HG02610 (cell line): ENCODE data around the gene ZC3H13.
A peak's percentile ranks its signal among the peaks of the same experiment; 100 is the strongest.

Experiments used
- ATAC-seq: cut with Tn5 transposase; IDR thresholded peaks from one replicate; pipeline ENCODE4 v1.9.1; 2021; ENCODE audit warnings: mild to moderate bottlenecking, moderate library complexity; ENCODE audit not compliant: unreplicated experiment

ZC3H13 gene, protein sequence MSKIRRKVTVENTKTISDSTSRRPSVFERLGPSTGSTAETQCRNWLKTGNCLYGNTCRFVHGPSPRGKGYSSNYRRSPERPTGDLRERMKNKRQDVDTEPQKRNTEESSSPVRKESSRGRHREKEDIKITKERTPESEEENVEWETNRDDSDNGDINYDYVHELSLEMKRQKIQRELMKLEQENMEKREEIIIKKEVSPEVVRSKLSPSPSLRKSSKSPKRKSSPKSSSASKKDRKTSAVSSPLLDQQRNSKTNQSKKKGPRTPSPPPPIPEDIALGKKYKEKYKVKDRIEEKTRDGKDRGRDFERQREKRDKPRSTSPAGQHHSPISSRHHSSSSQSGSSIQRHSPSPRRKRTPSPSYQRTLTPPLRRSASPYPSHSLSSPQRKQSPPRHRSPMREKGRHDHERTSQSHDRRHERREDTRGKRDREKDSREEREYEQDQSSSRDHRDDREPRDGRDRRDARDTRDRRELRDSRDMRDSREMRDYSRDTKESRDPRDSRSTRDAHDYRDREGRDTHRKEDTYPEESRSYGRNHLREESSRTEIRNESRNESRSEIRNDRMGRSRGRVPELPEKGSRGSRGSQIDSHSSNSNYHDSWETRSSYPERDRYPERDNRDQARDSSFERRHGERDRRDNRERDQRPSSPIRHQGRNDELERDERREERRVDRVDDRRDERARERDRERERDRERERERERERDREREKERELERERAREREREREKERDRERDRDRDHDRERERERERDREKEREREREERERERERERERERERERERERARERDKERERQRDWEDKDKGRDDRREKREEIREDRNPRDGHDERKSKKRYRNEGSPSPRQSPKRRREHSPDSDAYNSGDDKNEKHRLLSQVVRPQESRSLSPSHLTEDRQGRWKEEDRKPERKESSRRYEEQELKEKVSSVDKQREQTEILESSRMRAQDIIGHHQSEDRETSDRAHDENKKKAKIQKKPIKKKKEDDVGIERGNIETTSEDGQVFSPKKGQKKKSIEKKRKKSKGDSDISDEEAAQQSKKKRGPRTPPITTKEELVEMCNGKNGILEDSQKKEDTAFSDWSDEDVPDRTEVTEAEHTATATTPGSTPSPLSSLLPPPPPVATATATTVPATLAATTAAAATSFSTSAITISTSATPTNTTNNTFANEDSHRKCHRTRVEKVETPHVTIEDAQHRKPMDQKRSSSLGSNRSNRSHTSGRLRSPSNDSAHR (N-terminal part only)

DNA sequence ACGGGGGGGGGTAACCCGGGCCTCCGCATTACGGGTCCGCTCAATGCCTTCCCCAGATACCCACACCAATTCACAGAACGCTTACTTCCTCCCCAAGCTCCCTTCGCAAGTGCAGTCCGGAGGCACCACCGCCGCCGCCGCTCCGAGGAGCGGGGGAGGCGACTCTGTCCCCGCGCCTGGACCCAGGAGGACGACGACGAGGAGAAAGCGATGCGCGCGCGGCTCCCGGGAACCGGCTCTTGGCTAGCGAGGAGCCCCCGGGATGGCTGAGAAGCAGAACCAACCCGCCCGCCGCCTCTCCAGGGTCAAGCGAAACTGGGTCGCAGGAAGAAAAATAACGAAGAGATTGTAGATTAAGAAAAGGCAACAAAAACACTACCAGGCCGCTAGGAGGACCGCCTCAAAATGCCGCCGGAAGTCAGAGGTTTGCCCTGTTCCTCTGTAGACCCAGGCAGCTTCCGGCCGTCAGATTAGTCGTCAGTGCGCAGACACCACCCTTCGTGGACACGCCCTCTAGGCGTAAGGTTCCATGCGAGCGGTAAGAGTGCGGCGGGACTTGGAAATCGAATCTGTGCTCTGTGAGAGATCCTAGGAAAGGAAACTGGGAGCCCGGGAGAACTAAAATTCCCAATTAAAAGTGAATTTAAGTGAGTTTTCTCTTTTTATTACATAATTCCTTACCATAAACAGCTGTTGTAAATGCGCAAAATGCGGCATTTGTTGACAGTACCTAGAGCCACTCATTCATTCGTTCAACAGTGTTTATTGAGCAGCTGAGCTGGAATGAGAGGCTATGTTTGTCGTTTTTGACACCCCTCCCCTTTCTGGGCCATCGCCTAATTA lies at the start of gene ZC3H13:
TSS of gene ZC3H13 (minus strand) at position 428 of the 843 bp plus-strand sequence. CDS start 7,239 bp downstream, outside the sequence.
- peak; percentile 99 for ATAC-seq

DNA sequence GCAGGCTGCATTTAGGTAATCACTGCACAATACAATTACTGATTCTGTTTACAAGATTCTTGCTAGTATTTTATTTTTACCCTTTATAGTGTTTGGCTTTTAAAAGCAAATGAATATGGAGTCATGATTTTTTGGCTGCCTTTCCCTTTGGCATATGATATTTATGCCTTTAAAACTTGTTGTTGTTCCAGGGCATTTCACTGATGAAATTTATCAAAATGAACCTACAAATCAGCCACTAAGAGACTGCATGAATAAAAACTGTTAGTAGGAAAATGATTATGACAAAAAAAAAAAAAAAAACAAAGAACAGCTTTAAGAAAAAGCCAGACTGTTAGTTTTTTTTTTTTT lies 49.7 kb upstream of the ZC3H13 start:
- ATAC-seq: no peak

DNA sequence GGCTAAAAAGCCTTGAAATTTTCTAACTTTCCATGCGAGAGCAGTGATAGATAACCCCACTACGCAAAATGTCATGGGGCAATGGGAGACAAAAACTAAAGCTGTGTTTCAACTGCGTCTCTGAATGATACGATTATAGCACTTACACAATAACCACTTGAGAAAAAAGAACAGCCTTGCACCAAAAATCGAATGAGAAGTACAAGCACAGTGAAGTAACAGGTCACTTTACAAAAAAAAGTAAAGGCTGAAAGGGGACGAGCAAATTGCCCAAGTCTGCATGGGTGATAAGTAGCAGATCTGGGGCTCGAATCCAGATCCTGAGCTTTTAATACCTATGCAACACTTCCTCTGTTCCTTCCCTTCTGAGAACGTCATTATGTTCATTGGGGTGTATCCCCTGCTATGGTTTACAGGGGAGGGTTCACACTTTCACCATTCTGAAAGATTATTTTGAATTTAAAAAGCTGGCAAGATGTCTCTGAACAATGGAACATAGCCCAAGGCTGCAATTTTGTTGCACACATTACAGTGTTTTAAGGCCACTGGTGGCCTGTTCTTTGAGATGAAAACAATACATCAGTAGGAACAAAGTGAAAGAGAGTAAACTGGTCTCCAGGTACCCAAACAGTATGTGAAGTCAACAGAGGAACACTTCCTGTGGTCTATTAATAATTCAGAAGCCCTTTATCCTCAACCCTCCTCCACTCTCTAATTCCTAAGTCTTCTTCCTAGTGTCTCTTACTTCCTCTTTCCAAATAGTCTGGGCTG lies 49.1 kb upstream of the ZC3H13 start:
- ATAC-seq: no peak

DNA sequence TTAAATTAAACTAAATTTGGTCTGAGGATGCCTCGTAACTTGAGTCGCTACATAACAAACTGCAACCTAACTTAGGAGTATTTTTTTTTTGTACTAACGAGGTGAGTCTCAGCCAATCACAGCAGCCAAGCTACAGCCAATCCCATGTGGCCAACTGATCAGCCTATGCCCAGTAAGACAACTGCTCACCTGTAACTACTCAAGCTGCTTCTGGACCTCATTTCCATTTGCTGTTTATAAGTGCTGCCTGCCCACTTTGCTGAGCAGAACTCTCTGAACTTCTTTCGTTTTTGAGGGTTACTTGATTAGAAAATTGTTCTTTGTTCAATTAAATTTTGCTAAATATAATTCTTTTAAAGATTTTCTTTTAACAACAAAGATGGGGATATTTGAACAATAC lies 48.5 kb upstream of the ZC3H13 start:
- ATAC-seq: no peak

DNA sequence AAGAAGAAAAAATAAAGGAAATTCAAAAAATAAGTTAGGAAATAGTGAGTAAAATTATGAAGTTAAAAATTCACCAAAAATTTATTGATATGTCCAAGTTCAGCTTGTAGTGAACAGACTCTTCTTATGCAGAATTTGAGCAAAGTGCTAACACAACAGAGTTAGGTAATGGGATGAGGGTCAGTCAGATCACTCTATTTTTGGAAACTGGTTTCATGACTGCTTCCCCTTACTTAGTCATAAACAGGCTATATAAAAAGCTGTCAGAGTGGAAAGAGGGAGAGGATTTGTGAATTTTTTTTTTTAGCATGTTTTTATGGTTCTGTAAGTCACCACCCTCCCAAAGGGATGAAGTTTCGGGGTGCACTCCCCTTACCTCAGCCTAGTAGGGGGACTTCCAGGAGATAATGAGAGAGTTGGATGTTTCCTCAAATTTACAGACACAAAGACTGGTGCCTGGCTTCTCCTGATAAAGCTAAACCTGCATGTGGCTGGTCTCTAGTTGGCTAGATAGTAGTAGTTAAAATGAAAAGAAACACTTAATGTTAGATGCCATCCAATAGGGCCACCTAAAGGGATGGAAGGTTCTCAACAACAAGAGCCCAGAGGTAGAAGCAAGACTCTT lies 47.8 kb upstream of the ZC3H13 start:
- no peak for ATAC-seq

DNA sequence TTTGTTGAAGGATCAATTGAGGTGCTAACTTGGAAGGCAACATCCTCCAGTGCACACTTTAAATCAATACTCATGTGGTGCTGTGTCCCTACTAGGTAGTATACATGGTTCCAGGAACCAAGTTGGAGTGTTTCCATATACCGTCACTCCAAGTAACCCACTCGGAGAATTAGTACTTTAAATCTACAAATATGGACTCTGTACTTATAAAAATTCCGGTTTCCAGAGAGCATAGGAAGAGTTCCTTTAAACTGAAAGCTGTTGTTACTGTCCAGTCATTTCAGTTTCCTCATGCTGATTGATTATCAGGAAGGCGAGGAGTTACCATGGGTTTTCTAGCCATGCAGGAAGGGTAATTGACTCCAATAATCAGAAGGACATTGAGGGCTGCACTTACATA lies 45.1 kb upstream of the ZC3H13 start:
- no peak for ATAC-seq

DNA sequence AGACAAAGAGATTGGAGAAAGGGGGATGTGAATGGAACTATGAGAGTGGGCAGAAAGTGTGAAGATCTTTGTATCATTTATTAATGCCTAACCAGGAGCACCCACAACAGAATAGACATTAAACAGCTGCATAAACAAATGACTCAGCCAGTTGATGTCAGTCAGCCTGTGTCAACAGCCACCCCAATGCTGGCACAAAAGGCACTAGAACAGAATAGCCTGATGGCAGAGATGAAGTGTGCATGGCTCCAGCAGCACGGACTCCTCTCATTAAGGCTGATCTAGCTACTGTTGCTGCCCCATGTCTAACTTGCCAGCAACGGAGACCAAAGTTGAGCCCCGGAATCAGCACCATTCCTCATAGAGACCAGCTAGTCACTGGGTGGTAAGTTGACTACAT lies 44.5 kb upstream of the ZC3H13 start:
- ATAC-seq: no peak

DNA sequence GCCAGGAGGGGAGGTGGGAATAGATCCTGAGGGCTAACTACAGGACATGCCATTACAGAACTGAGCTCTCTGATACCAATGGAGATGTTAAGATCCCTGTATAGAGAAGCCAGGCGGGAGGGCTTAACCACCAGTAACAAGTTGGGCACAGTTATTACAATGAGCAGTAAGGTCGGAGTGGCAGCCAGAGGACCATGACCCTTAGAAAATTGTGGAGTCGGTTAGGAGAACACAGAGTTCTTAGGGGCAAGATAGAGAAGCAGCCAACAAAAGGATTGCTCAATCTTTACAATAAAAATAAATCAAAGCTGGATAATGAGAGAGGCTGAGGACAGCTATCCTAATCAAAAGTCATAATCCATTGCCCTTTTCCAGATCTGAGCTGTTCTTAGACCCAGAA lies 41.9 kb upstream of the ZC3H13 start:
- no peak for ATAC-seq

DNA sequence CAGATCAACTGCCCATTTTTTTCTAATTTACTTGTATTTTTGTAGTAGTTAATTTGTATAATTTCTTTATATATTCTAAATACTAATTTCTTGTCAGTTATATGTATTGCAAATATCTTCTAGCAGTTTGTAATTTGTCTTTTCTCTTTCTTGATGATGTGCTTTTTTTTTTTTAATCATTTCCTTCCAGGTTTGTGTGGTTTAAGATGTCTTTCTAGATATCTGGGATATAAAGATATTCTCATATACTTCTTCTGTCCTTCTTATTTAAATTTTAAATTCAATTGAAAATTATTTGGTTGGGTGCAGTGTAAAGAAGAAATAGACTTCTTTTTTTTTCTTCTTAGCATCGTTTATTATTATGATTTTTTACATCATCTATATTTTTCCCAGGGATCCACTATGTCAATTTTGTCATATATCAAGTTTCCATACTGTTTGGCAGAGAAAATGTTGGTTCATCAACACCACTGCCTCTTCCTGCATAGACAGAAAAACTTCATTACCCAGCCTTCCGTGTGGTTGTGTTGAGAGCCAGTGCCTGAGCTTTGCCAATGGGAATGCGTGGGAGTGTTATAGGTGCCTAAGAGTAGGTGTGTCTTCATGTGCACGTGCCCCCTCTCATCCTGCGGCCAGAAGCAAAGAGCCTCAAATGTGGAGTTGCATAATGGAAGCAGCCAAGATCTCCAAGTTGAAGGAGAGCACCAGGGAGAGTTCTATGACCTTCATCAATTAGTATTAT lies 36.4 kb upstream of the ZC3H13 start:
- ATAC-seq: no peak

DNA sequence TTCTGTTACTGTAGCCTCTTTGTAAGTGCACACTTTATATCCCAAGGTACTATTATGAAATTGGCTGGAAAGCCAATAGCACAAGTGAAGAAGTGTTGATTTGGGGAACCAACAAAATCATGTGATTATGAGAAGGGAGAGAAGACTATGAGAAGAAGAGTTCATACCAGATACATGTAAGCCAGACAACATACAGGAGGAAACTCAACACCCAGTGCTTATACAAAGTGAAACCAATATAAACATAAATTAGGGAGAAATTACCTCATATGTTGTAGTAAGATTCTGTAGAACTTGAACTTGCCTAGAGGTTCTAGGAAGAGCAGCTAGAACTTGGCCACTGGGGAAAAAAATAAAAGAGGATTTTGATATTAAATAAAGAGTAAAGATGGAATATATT lies 34.9 kb upstream of the ZC3H13 start:
- no peak for ATAC-seq

DNA sequence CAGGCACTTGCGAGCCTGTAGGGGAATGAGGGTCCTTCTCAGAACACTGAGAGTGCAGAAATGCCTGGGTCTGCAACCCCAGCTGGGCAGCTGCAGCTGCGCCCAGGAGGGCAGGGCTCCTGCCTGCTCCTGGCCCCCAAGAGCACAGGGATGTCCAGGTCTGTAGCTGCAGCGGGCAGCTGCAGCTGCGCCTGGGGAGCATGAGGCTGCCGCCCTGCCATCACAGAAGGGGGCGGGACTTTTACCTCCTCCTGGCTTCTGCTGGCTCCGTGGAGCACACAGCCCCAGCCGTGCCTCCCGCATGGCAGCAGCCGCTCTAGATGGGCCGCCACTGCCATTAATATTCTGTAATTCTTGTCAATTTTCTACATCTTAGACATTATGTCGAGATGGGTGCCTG lies 34.4 kb upstream of the ZC3H13 start:
- ATAC-seq: no peak

DNA sequence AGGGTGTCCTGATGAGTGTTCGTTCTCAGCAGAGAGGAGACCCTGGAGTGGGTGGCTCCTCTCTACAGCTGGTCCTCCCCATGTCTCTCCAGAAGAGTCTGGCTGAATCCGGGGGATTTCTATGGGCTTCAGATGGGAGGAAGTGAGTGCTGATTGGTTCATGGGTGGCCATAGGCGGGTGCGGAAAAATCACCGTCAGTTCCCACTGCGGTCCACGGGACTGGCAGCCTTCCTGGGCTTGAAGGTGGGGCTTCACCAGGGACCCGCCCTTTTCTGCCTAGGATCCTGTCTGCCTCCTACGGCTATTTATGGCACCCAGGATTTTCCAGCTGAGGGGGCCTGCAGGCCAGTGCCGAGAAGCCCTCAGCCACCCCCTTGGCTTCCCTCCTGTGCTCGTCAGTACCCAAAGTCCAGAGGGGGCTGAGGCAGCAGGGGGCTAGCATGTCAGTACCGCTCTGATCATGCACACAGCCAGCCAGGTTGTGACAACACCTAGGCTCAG lies 33.9 kb upstream of the ZC3H13 start:
- ATAC-seq: no peak

DNA sequence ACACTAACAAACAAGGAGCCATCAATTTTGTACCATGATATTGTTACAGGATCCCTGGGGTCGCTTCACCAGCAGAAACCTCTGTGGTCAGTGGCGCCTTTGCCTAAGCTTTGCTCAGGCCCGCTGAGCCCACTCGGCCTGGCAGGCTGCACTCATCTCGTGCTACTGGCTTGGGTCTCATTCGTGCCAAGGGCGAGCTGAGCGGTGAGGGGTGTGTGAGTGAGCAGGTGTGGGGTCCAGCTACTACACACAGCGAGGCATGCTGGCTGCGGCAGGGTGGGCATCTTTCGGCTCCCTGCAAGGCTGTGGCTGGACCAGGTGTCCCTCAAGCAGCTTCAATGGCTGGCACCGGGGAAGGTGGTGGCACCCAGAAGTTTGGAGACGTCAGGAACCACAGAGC lies 33.2 kb upstream of the ZC3H13 start:
- no peak for ATAC-seq

DNA sequence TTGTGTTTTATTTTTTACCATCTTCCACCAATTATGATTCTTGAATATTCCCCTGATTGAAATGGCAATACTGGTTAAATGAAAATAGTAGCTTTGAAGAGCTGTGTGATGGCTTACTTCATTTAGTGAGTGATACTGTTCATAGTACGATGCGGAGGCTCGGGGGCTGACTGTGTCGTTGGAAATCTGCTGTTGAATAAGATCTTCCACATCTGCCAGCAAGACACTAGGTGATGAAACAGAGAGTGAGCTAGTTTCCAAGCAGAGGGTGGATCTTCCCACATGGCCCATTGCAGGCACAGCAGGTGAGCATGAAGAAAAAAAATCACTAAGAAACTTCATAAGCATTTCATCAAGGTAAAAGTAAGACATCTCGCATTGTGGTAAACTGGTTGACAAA lies 29.8 kb upstream of the ZC3H13 start:
- no peak for ATAC-seq

DNA sequence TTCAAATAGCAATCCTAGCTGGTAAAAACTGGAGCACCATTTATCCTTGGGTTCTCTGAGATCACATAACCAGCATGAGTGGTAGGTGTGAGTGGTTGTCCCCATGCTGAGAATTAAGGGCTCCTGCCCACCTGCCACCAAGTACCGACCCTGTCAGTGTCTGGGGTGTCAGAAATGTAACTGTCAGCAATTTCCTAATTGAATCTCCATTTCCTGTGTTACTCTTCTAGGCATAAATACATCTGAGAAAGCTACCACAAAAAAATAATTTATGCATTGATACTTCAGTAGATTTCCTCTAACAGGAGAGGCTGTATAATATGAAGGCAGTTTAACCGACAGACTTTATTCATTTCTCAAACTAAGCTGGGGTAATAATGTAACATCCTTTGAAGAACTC lies 27.2 kb upstream of the ZC3H13 start:
- ATAC-seq: no peak

DNA sequence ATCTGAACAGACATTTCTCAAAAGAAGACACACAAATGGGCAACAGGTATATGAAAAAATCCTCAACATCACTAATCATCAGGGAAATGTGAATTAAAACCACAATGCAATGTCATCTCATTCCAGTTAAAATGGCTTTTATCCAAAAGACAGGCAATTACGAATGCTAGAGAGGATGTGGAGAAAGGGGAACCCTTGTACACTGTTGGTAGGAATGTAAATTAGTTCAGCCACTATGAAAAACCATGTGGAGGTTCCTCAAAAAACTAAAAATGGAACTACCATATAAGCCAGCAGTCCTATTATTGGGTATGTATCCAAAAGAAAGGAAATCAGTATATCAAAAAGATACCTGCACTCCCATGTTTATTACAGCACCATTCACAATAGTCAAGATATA lies 24.7 kb upstream of the ZC3H13 start:
- no peak for ATAC-seq

DNA sequence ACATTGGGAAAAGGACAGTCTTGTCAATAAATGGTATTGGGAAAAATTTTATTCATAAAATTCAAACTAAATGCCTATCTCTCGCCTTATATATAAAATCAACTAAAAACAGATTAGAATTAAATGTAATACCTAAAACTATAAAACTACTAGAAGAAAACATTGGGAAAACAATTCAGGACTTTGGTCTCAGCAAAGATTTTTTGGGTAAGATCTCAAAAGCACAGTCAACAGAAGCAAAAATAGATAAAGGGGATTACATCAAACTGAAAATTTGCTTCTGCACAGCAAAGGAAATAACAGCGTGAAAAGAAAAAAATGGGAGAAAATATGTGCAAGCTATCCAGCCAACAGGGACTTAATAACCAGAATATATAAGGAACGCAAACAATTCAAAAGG lies 24.3 kb upstream of the ZC3H13 start:
- ATAC-seq: no peak

DNA sequence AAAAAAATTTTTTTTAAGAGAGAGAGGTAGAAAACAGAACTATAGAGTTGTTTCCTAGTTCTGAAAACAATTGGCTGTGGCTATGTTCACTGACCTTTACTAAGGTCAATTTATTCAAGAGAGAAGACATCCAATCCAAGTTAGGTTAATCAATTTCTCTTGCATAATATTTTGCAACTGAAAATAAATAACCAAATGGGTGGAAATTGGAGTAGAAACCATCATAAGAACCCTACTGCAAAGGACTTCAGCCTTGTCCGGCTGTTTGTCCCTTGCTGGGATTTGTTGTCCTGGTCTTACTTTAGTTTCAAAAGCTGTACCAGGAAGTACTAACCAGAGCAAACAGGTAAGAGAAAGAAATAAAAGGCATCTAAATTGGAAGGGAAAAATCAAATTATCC lies 23.3 kb upstream of the ZC3H13 start:
- no peak for ATAC-seq
